Erythroblast (primary cell): ENCODE data around the gene TEF.

ENCODE experiments used
- GATA1 ChIP-seq: IDR thresholded peaks from 2 replicates; pipeline ENCODE4 v1.6.1; 2011; ENCODE audit warnings: low read depth, mild to moderate bottlenecking, control low read depth, low read length, moderate library complexity
- POLR2A ChIP-seq: IDR thresholded peaks from 2 replicates; pipeline ENCODE4 v1.6.1; 2011; ENCODE audit warnings: mild to moderate bottlenecking, low read length

DNA sequence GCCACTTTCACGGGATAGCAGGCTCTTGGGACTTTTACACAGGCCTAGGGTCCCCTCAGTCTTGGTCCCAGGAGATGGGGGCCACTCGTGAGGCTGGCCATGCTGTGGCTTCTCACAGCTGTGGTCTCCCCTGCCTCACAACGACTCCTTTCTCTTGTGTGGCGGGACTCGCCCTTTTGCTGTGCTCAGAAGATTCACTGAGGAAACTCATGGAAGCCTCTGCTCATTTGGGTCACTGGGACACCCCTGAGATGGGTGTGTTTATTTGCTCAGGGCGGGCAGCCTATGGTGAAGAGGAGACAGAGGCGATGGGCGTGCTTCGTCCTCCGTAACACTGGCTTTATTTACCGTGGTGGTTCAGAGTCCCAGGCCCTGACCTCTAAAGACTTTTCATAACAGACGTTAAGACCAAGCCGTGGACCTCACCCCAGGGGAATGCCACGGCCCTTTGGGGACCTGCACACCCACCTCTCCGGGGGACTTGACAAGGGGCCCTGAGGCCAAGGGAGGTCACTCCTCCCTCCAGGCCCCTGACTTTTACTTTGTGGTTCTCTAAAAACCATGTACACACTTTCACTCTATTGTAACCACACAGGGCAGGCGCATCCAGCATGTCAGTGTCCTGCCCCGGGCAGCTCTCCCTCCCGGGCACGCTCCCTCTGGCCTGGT lies 15.5 kb downstream of the TEF start:
- TF ChIP-seq POLR2A (no peak), GATA1 (no peak)
